B cell (primary cell): Measurements from ENCODE around the gene GPR108. TPM values are rescaled to one million over a fixed set of nuclear protein-coding genes. Genes with fewer than 3 reads are reported as not detected.
A peak's percentile ranks its signal among the peaks of the same experiment; 100 is the strongest.

Experiments used
- ATAC-seq: fragments of 200-7000 bp; cut with Tn5 transposase; one replicate; pipeline ENCODE4 v1.10.0; 2021; ENCODE audit warnings: low read depth, mild to moderate bottlenecking, moderate number of reproducible peaks, moderate library complexity
- CTCF ChIA-PET: fragments of 350-600 bp; sonication (Branson Sonifier 250); formaldehyde crosslinking; loops from one replicate; lab custom pipeline; 2021; ENCODE audit warnings: antibody characterized with exemption, inconsistent platforms; lab: Charles Lee
- POLR2A ChIA-PET: fragments of 350-600 bp; sonication (Branson Sonifier 250); formaldehyde crosslinking; loops from one replicate; lab custom pipeline; 2021; ENCODE audit warnings: antibody characterized with exemption; lab: Charles Lee
- DNase-seq: peaks from one replicate; pipeline ENCODE4 v3.0.0; 2013
- H2AFZ ChIP-seq: 2 replicates; pipeline ENCODE4 v1.6.1; 2012; ENCODE audit warnings: mild to moderate bottlenecking, low read depth, low read length; ENCODE audit not compliant: insufficient read depth, poor library complexity, severe bottlenecking
- H3K27ac ChIP-seq, 2 donors: 1 replicate in 1 of 2; 2 replicates in 1 of 2; pipeline ENCODE4 v1.5.1; 2012 to 2013; ENCODE audit warnings: low read length in 2 of 2, mild to moderate bottlenecking in 2 of 2, moderate library complexity in 1 of 2
- H3K27me3 ChIP-seq, 4 experiments: fragments of 200-600 bp in 1 of 4; sonication (generic) in 1 of 4; replicated peaks in 1 of 4; 1 replicate in 2 of 4; 2 replicates in 2 of 4; pipeline versions ENCODE4 v1.6.1 to v1.7.0; 2013 to 2016; ENCODE audit warnings: low read length in 3 of 4, mild to moderate bottlenecking in 2 of 4, mixed read lengths in 1 of 4, moderate library complexity in 1 of 4; ENCODE audit not compliant: insufficient read depth in 4 of 4, control insufficient read depth in 3 of 4; ENCODE audit errors: control extremely low read depth in 1 of 4
- H3K36me3 ChIP-seq, 2 experiments: replicated peaks in 1 of 2; 1 replicate in 1 of 2; 2 replicates in 1 of 2; pipeline versions ENCODE4 v1.6.1 to v1.7.1; 2013; ENCODE audit warnings: low read length in 1 of 2; ENCODE audit not compliant: insufficient read depth in 2 of 2, control insufficient read depth in 1 of 2; ENCODE audit errors: control extremely low read depth in 1 of 2, extremely low read depth in 1 of 2
- H3K4me1 ChIP-seq, 2 donors: fragments of 200-600 bp in 1 of 2; sonication (generic) in 1 of 2; 1 replicate in 1 of 2; 2 replicates in 1 of 2; pipeline versions ENCODE4 v1.5.1 to v1.6.1; 2013 to 2017; ENCODE audit warnings: low read length in 2 of 2; ENCODE audit not compliant: control insufficient read depth in 2 of 2, insufficient read depth in 2 of 2
- H3K4me2 ChIP-seq: replicated peaks from 2 replicates; pipeline ENCODE3; 2012; ENCODE audit warnings: mild to moderate bottlenecking, low read depth, low read length; ENCODE audit not compliant: poor library complexity, severe bottlenecking
- H3K4me3 ChIP-seq, 5 experiments: fragments of 200-600 bp in 1 of 5; sonication (generic) in 1 of 5; 1 replicate in 3 of 5; 2 replicates in 2 of 5; pipeline versions ENCODE4 v1.5.1 to v1.7.0; 2011 to 2016; ENCODE audit warnings: low read length in 4 of 5, mild to moderate bottlenecking in 4 of 5, low read depth in 2 of 5, control low read depth in 1 of 5, moderate library complexity in 1 of 5; ENCODE audit not compliant: insufficient read depth in 1 of 5; ENCODE audit errors: control extremely low read depth in 1 of 5, extremely low read depth in 1 of 5
- H3K79me2 ChIP-seq: fragments of 200-600 bp; sonication (generic); one replicate; pipeline ENCODE4 v1.6.0; 2016; ENCODE audit warnings: low read length; ENCODE audit not compliant: control insufficient read depth, insufficient read depth
- H3K9ac ChIP-seq: fragments of 200-600 bp; sonication (generic); 2 replicates; pipeline ENCODE4 v1.6.1; 2017; ENCODE audit warnings: mild to moderate bottlenecking, low read length, moderate library complexity
- H3K9me3 ChIP-seq, 3 donors: one replicate each; pipeline versions ENCODE4 v1.6.1 to v1.7.1; 2013; ENCODE audit warnings: low read length in 2 of 3; ENCODE audit not compliant: control insufficient read depth in 2 of 3, insufficient read depth in 1 of 3; ENCODE audit errors: control extremely low read depth in 1 of 3
- H4K20me1 ChIP-seq: 2 replicates; pipeline ENCODE4 v1.6.0; 2012; ENCODE audit warnings: mild to moderate bottlenecking, low read length; ENCODE audit not compliant: insufficient read depth, control insufficient read depth, poor library complexity, severe bottlenecking
- H3K27ac Mint-ChIP-seq: one replicate; pipeline ENCODE4 v1.8.0; 2021; ENCODE audit warnings: mixed read lengths
- H3K27me3 Mint-ChIP-seq: one replicate; pipeline ENCODE4 v1.8.0; 2021; ENCODE audit warnings: mixed read lengths
- H3K4me1 Mint-ChIP-seq: one replicate; pipeline ENCODE4 v1.8.0; 2021; ENCODE audit warnings: mixed read lengths
- H3K4me3 Mint-ChIP-seq: one replicate; pipeline ENCODE4 v1.8.0; 2021; ENCODE audit warnings: mixed read lengths
- H3K9me3 Mint-ChIP-seq: one replicate; pipeline ENCODE4 v1.8.0; 2022; ENCODE audit warnings: mixed read lengths; ENCODE audit not compliant: insufficient read depth
- CTCF ChIP-seq: fragments of 200-600 bp; IDR thresholded peaks from one replicate; pipeline ENCODE4 v1.8.0; 2022; ENCODE audit warnings: antibody characterized with exemption, mild to moderate bottlenecking
- EZH2 ChIP-seq: IDR thresholded peaks from 2 replicates; pipeline ENCODE4 v1.6.1; 2012; ENCODE audit warnings: borderline replicate concordance, low read depth, mild to moderate bottlenecking, moderate library complexity, low read length; ENCODE audit not compliant: insufficient read depth, poor library complexity, severe bottlenecking
- WGBS: methylation state at CpG from one replicate; pipeline ENCODE4 v1.1.5; 2013; ENCODE audit warnings: missing lambda C conversion rate; ENCODE audit not compliant: insufficient coverage; 5-methylcytosine and 5-hydroxymethylcytosine counted together
- intact Hi-C: fragments of 100-400 bp; cut with micrococcal nuclease; formaldehyde crosslinking; loops from one replicate; pipeline ENCODE4 v1.10.0; 2022
- polyA plus RNA-seq: library from polyadenylated mRNA; depleted of rRNA; stranded (reverse); fragments of >200 nt; gene quantifications from 2 replicates; pipeline ENCODE4 v1.2.3, GENCODE V29; 2012
- total RNA-seq, 2 donors: library from RNA; stranded (reverse); fragments of 120-200 nt in 1 of 2; gene quantifications; 1 replicate in 1 of 2; 2 replicates in 1 of 2; pipeline versions ENCODE4 v1.2.3 to v1.2.4, GENCODE V29; 2013 to 2022

GPR108 gene
- total and polyA plus RNA-seq, 2 donors (not counting 1 experiment from before 2014, with no cell fraction given): 79.0 to 82.5 TPM

- DNase-seq: no peak
- no peaks in the 10 kb centered on the region for H3K9me3 Mint-ChIP-seq
- Histone ChIP-seq H4K20me1 (peaks cover 13% of the 10 kb centered on the region), H3K27me3 (no peaks in the 10 kb centered on the region), H3K4me2 (peak overlapping the region; percentile 82), H3K79me2 (peaks cover 52% of the 10 kb centered on the region), H2AFZ (peak overlapping the region; percentile 66), H3K9ac (peak overlapping the region; percentile 77), H3K4me1 (peaks cover 24 to 43% of the 10 kb centered on the region in 2 donors), H3K36me3 (peaks cover 0 to 6% of the 10 kb centered on the region in 2 experiments), H3K27ac (peak overlapping the region; percentile 89 to 96), H3K9me3 (no peaks in the 10 kb centered on the region), H3K4me3 (peak overlapping the region; percentile 36 to 81 (median 68))
- peaks cover 43% of the 10 kb centered on the region for H3K4me1 Mint-ChIP-seq
- ATAC-seq: peak; percentile 16
- no peaks in the 10 kb centered on the region for H3K27me3 Mint-ChIP-seq
- WGBS: under 1% methylated on average over 15 of the region's 15 CpGs
- H3K4me3 Mint-ChIP-seq: peak overlapping the region; percentile 93
- peak overlapping the region; percentile 95 for H3K27ac Mint-ChIP-seq
- TF ChIP-seq EZH2: no peak
- TF ChIP-seq CTCF: no peak
- ChIA-PET CTCF (interaction anchor here (2.2 kb wide), 1 partner anchor 29 kb away, joined by 11 read pairs; the partner anchor contains the start of genes GPR108 and TRIP10), POLR2A (interaction anchor here (0.6 to 1.2 kb wide), 3 partner anchors 14 to 446 kb away, joined by 3 to 4 read pairs (median 3); partner anchors contain the start of gene GPR108)
- intact Hi-C loops: loop anchor here (1.0 kb wide), 4 partner anchors 14 to 96 kb away; partner anchors contain the start of gene GPR108
Measured at GRCh38 chr19:6767081-6767356, 29.6 kb upstream of the GPR108 start.

GRCh38 chr19:6766357-6767080, 29.1 kb upstream of the GPR108 start:
- POLR2A ChIA-PET: interaction anchor here (0.6 to 1.2 kb wide), 3 partner anchors 13 to 446 kb away, joined by 3 to 4 read pairs (median 3); partner anchors contain the start of gene GPR108

More at GRCh38 chr19:6766357-6767080, 29.1 kb upstream of the GPR108 start:
- Mint-ChIP-seq H3K4me3 (peak overlapping the region; percentile 93), H3K9me3 (no peaks in the 10 kb centered on the region), H3K27me3 (no peaks in the 10 kb centered on the region), H3K4me1 (peaks cover 39% of the 10 kb centered on the region), H3K27ac (peak overlapping the region; percentile 95)
- DNase-seq (no peak), ATAC-seq (no peak)
- Histone ChIP-seq H3K79me2 (peaks cover 52% of the 10 kb centered on the region), H3K4me3 (peak overlapping the region; percentile 36 to 81 (median 68)), H2AFZ (peak overlapping the region; percentile 66), H3K36me3 (peaks cover 0 to 6% of the 10 kb centered on the region in 2 experiments), H3K9ac (peak overlapping the region; percentile 77), H3K4me2 (peak overlapping the region; percentile 82), H3K27ac (peak overlapping the region; percentile 89 to 96), H4K20me1 (peaks cover 17% of the 10 kb centered on the region), H3K27me3 (no peaks in the 10 kb centered on the region), H3K9me3 (no peaks in the 10 kb centered on the region), H3K4me1 (peaks cover 21 to 39% of the 10 kb centered on the region in 2 donors)
- CTCF ChIA-PET: interaction anchor here (0.9 to 2.2 kb wide), 2 partner anchors 28 to 36 kb away, joined by 3 to 11 read pairs; partner anchors contain the start of genes GPR108 and TRIP10
- intact Hi-C loops: loop anchor here (1.0 kb wide), 4 partner anchors 13 to 97 kb away; partner anchors contain the start of gene GPR108
- no peak for TF ChIP-seq CTCF
- TF ChIP-seq EZH2: no peak
- WGBS: 77% methylated on average over 12 of the region's 16 CpGs
